Measurements from ENCODE around the gene SLC31A1. TPM values are rescaled to one million over a fixed set of nuclear protein-coding genes. Genes with fewer than 3 reads are reported as not detected.

The SLC31A1 gene
- total and polyA plus RNA-seq, 2 experiments from 2014 or later: 15.0 to 32.1 TPM

DNA sequence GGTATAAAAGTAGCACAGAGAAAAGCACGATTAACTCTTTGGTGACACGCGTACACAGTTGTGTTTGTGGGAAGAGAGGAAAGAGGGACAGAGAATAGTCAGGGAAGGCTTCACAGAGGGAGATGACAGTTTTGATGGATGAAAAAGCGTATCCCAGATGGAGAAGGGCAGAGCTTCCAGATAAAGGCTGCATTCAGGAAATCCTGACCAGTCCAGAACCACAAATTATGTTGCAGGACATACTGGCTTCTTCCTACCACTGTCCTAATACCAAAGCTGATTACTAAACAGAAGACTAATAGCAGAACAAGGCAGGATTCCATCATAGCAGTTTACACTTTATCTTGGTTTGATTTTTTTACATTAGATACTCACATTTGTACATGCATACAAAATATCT is 36.1 kb upstream of the SLC31A1 start:
- DNase-seq (ENCODE audit: low spot score) (no peak), ATAC-seq (no peak)
- H3K36me3 ChIP-seq (ENCODE audit: insufficient read depth): peaks cover 15% of the 10 kb centered on the region; the same call in 1 of the 2 replicates
- Mint-ChIP-seq H3K36me3 (ENCODE audit: low read depth) (peaks cover 34% of the 10 kb centered on the region), H3K27me3 (ENCODE audit: insufficient read depth, low read depth, poor library complexity) (peaks cover 1% of the 10 kb centered on the region), H3K9me3 (no peaks in the 10 kb centered on the region; the same call in 2 of the 3 replicates), H3K27ac (no peak overlapping the region), H3K4me1 (no peaks in the 10 kb centered on the region), H3K4me3 (no peak overlapping the region)
- no peaks in the 10 kb centered on the region for H3F3A ChIP-seq (replicated peaks; ENCODE audit: low read depth)
- peaks cover 4% of the 10 kb centered on the region; the same call in 1 of the 2 replicates for H4K20me1 ChIP-seq (replicated peaks; ENCODE audit: insufficient read depth)
- no peaks in the 10 kb centered on the region for H3K9me2 ChIP-seq (ENCODE audit: insufficient read depth)
- H3K4me2 ChIP-seq: no peak overlapping the region
- H3K27me3 ChIP-seq (ENCODE audit: insufficient read depth): no peaks in the 10 kb centered on the region
- TF ChIP-seq EZH2 (IDR thresholded peaks at IDR 0.05; ENCODE audit: low read depth, unreplicated experiment) (no peak), POLR2AphosphoS5 (IDR thresholded peaks at IDR 0.05; ENCODE audit: low read depth) (no peak), CTCF (conservative IDR thresholded peaks at IDR 0.05; ENCODE audit: low read depth in 2 of 2) (no peak)
- TF ChIP-seq, protein P1, sequence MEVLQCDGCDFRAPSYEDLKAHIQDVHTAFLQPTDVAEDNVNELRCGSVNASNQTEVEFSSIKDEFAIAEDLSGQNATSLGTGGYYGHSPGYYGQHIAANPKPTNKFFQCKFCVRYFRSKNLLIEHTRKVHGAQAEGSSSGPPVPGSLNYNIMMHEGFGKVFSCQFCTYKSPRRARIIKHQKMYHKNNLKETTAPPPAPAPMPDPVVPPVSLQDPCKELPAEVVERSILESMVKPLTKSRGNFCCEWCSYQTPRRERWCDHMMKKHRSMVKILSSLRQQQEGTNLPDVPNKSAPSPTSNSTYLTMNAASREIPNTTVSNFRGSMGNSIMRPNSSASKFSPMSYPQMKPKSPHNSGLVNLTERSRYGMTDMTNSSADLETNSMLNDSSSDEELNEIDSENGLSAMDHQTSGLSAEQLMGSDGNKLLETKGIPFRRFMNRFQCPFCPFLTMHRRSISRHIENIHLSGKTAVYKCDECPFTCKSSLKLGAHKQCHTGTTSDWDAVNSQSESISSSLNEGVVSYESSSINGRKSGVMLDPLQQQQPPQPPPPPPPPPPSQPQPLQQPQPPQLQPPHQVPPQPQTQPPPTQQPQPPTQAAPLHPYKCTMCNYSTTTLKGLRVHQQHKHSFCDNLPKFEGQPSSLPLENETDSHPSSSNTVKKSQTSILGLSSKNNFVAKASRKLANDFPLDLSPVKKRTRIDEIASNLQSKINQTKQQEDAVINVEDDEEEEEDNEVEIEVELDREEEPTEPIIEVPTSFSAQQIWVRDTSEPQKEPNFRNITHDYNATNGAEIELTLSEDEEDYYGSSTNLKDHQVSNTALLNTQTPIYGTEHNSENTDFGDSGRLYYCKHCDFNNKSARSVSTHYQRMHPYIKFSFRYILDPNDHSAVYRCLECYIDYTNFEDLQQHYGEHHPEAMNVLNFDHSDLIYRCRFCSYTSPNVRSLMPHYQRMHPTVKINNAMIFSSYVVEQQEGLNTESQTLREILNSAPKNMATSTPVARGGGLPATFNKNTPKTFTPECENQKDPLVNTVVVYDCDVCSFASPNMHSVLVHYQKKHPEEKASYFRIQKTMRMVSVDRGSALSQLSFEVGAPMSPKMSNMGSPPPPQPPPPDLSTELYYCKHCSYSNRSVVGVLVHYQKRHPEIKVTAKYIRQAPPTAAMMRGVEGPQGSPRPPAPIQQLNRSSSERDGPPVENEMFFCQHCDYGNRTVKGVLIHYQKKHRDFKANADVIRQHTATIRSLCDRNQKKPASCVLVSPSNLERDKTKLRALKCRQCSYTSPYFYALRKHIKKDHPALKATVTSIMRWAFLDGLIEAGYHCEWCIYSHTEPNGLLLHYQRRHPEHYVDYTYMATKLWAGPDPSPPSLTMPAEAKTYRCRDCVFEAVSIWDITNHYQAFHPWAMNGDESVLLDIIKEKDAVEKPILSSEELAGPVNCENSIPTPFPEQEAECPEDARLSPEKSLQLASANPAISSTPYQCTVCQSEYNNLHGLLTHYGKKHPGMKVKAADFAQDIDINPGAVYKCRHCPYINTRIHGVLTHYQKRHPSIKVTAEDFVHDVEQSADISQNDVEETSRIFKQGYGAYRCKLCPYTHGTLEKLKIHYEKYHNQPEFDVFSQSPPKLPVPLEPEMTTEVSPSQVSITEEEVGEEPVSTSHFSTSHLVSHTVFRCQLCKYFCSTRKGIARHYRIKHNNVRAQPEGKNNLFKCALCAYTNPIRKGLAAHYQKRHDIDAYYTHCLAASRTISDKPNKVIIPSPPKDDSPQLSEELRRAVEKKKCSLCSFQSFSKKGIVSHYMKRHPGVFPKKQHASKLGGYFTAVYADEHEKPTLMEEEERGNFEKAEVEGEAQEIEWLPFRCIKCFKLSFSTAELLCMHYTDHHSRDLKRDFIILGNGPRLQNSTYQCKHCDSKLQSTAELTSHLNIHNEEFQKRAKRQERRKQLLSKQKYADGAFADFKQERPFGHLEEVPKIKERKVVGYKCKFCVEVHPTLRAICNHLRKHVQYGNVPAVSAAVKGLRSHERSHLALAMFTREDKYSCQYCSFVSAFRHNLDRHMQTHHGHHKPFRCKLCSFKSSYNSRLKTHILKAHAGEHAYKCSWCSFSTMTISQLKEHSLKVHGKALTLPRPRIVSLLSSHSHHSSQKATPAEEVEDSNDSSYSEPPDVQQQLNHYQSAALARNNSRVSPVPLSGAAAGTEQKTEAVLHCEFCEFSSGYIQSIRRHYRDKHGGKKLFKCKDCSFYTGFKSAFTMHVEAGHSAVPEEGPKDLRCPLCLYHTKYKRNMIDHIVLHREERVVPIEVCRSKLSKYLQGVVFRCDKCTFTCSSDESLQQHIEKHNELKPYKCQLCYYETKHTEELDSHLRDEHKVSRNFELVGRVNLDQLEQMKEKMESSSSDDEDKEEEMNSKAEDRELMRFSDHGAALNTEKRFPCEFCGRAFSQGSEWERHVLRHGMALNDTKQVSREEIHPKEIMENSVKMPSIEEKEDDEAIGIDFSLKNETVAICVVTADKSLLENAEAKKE (CRISPR knock-in tag; IDR thresholded peaks at IDR 0.05): no peak
- H3K27ac ChIP-seq (ENCODE audit: low read depth): no peak overlapping the region
- no peaks in the 10 kb centered on the region for H3K4me1 ChIP-seq (ENCODE audit: insufficient read depth)
- H3K4me3 ChIP-seq: no peak overlapping the region
- no peaks in the 10 kb centered on the region for H3K79me2 ChIP-seq (replicated peaks; ENCODE audit: insufficient read depth)
- no peak overlapping the region for H2AFZ ChIP-seq

All from GM23338 (cell line).